Skeletal muscle tissue (tissue), 4 donors: Measurements from ENCODE around the gene MBD4. TPM values are rescaled to one million over a fixed set of nuclear protein-coding genes. Genes with fewer than 3 reads are reported as not detected.
A peak's percentile ranks its signal among the peaks of the same experiment; 100 is the strongest.

Experiments
- H3K27ac ChIP-seq: one replicate; pipeline ENCODE4 v1.7.0; 2013; ENCODE audit warnings: mild to moderate bottlenecking, low read depth, low read length, inconsistent platforms
- H3K27me3 ChIP-seq, 3 donors: one replicate each; pipeline ENCODE4 v1.7.0; 2013; ENCODE audit warnings: low read length in 3 of 3; ENCODE audit not compliant: control insufficient read depth in 3 of 3, insufficient read depth in 3 of 3
- H3K36me3 ChIP-seq, 3 donors: one replicate each; pipeline ENCODE4 v1.7.0; 2013; ENCODE audit warnings: low read length in 3 of 3; ENCODE audit not compliant: control insufficient read depth in 3 of 3, insufficient read depth in 3 of 3
- H3K4me1 ChIP-seq, 3 donors: one replicate each; pipeline ENCODE4 v1.7.0; 2013; ENCODE audit warnings: low read length in 3 of 3, mild to moderate bottlenecking in 3 of 3; ENCODE audit not compliant: control insufficient read depth in 3 of 3, insufficient read depth in 3 of 3
- H3K4me3 ChIP-seq, 3 donors: one replicate each; pipeline ENCODE4 v1.7.0; 2013; ENCODE audit warnings: low read length in 3 of 3
- H3K9ac ChIP-seq, 3 donors: one replicate each; pipeline ENCODE4 v1.7.0; 2013; ENCODE audit warnings: low read length in 3 of 3, mild to moderate bottlenecking in 3 of 3, moderate library complexity in 2 of 3, low read depth in 1 of 3
- H3K9me3 ChIP-seq, 3 donors: one replicate each; pipeline ENCODE4 v1.7.0; 2013; ENCODE audit warnings: low read length in 3 of 3; ENCODE audit not compliant: control insufficient read depth in 3 of 3
- total RNA-seq: library from RNA; depleted of rRNA; stranded (reverse); fragments of >200 nt; gene quantifications from one replicate; pipeline ENCODE4 v1.2.3, GENCODE V29; 2014
- donor health status: Osteomylitis.

The MBD4 gene
- total RNA-seq, 1 donor from 2014 or later = 7.8 TPM

- no peak overlapping the region for H3K9ac ChIP-seq
- no peaks in the 10 kb centered on the region for H3K27me3 ChIP-seq
- H3K4me1 ChIP-seq = peaks cover 0 to 3% (median 0%) of the 10 kb centered on the region in 3 donors
- H3K27ac ChIP-seq = no peak overlapping the region
- no peak overlapping the region for H3K4me3 ChIP-seq
- H3K36me3 ChIP-seq = peaks cover 0 to 7% (median 0%) of the 10 kb centered on the region in 3 donors
- H3K9me3 ChIP-seq = no peaks in the 10 kb centered on the region
These were observed 8.6 kb upstream of the MBD4 start for GRCh38 chr3:129448186-129448895.

- H3K4me3 ChIP-seq = no peak overlapping the region
- H3K9me3 ChIP-seq = no peaks in the 10 kb centered on the region
These were observed 7.2 kb upstream of the MBD4 start for GRCh38 chr3:129446926-129447325.

GRCh38 chr3:129445471-129445870 lies 5.7 kb upstream of the MBD4 start:
- Histone ChIP-seq H3K4me3 (no peak overlapping the region), H3K9ac (no peak overlapping the region), H3K27me3 (no peaks in the 10 kb centered on the region), H3K27ac (no peak overlapping the region), H3K4me1 (peaks cover 16 to 24% (median 17%) of the 10 kb centered on the region in 3 donors), H3K36me3 (no peaks in the 10 kb centered on the region), H3K9me3 (no peaks in the 10 kb centered on the region)

More at GRCh38 chr3:129446926-129447325, 7.2 kb upstream of the MBD4 start:
- H3K36me3 ChIP-seq = peaks cover 0 to 5% (median 0%) of the 10 kb centered on the region in 3 donors
- H3K27me3 ChIP-seq = no peaks in the 10 kb centered on the region
- H3K9ac ChIP-seq = no peak overlapping the region
- H3K27ac ChIP-seq = no peak overlapping the region
- peaks cover 3 to 9% (median 3%) of the 10 kb centered on the region in 3 donors for H3K4me1 ChIP-seq

- H3K36me3 ChIP-seq = peaks cover 0 to under 1% (median 0%) of the 10 kb centered on the region in 3 donors
- H3K4me1 ChIP-seq = peaks cover 21 to 36% (median 23%) of the 10 kb centered on the region in 3 donors
- H3K27ac ChIP-seq = no peak overlapping the region
- H3K9me3 ChIP-seq = no peaks in the 10 kb centered on the region
- H3K27me3 ChIP-seq = no peaks in the 10 kb centered on the region
- no peak overlapping the region for H3K4me3 ChIP-seq
- no peak overlapping the region for H3K9ac ChIP-seq
These were observed 3.2 kb upstream of the MBD4 start for GRCh38 chr3:129442947-129443346.

- Histone ChIP-seq H3K27me3 (no peaks in the 10 kb centered on the region), H3K36me3 (peaks cover 3 to 5% (median 3%) of the 10 kb centered on the region in 3 donors), H3K27ac (peak overlapping the region; percentile 20), H3K9me3 (no peaks in the 10 kb centered on the region), H3K4me1 (peaks cover 21 to 36% (median 23%) of the 10 kb centered on the region in 3 donors), H3K4me3 (no peak overlapping the region), H3K9ac (no peak overlapping the region)
These were observed 2.7 kb upstream of the MBD4 start for GRCh38 chr3:129442486-129442885.

- peaks cover 21 to 36% (median 23%) of the 10 kb centered on the region in 3 donors for H3K4me1 ChIP-seq
- peak overlapping the region in 1 of 3 donors; percentile 25 for H3K9ac ChIP-seq
- peak overlapping the region; percentile 20 for H3K27ac ChIP-seq
- peak overlapping the region in 2 of 3 donors; percentile 15 to 95 for H3K4me3 ChIP-seq
- H3K36me3 ChIP-seq = peaks cover 4 to 12% (median 9%) of the 10 kb centered on the region in 3 donors
- H3K9me3 ChIP-seq = no peaks in the 10 kb centered on the region
- no peaks in the 10 kb centered on the region for H3K27me3 ChIP-seq
These were observed 2.0 kb upstream of the MBD4 start for GRCh38 chr3:129441782-129442181.

GRCh38 chr3:129441215-129441614 lies 1.5 kb upstream of the MBD4 start:
- peak overlapping the region; percentile 90 to 95 (median 94) for H3K4me3 ChIP-seq
- peak overlapping the region; percentile 81 to 93 (median 91) for H3K9ac ChIP-seq
- H3K4me1 ChIP-seq = peaks cover 21 to 40% (median 23%) of the 10 kb centered on the region in 3 donors

GRCh38 chr3:129440618-129441190 lies 956 bp upstream of the MBD4 start:
- Histone ChIP-seq H3K9ac (peak overlapping the region; percentile 81 to 93 (median 91)), H3K9me3 (no peaks in the 10 kb centered on the region), H3K4me1 (peaks cover 23 to 43% (median 25%) of the 10 kb centered on the region in 3 donors), H3K4me3 (peak overlapping the region; percentile 90 to 95 (median 94)), H3K36me3 (peaks cover 4 to 17% (median 17%) of the 10 kb centered on the region in 3 donors), H3K27ac (peak overlapping the region; percentile 86), H3K27me3 (no peaks in the 10 kb centered on the region)

More at GRCh38 chr3:129441215-129441614, 1.5 kb upstream of the MBD4 start:
- Histone ChIP-seq H3K36me3 (peaks cover 4 to 17% (median 12%) of the 10 kb centered on the region in 3 donors), H3K27me3 (no peaks in the 10 kb centered on the region), H3K9me3 (no peaks in the 10 kb centered on the region), H3K27ac (peak overlapping the region; percentile 86)

GRCh38 chr3:129439226-129439816 lies 427 bp downstream of the MBD4 start:
- no peaks in the 10 kb centered on the region for H3K9me3 ChIP-seq
- H3K36me3 ChIP-seq = peaks cover 4 to 19% (median 17%) of the 10 kb centered on the region in 3 donors
- peak overlapping the region; percentile 90 to 95 (median 94) for H3K4me3 ChIP-seq
- peaks cover 23 to 43% (median 25%) of the 10 kb centered on the region in 3 donors for H3K4me1 ChIP-seq
- H3K9ac ChIP-seq = peak overlapping the region; percentile 89 to 93 (median 92)
- peak overlapping the region; percentile 80 for H3K27ac ChIP-seq
- no peaks in the 10 kb centered on the region for H3K27me3 ChIP-seq
